ENCODE results near the gene PRR36.

PRR36 gene

GRCh38 chr19:7858109-7858770 lies 15.9 kb downstream of the PRR36 start:
- DNase-seq: no peak

- no peak for DNase-seq
Observed at GRCh38 chr19:7857727-7858108, 16.5 kb downstream of the PRR36 start.

GRCh38 chr19:7856679-7857663 lies 17.2 kb downstream of the PRR36 start:
- no peak for DNase-seq

GRCh38 chr19:7856109-7856591 lies 18.0 kb downstream of the PRR36 start:
- DNase-seq: no peak

- DNase-seq: no peak
Observed at GRCh38 chr19:7855426-7856108, 18.6 kb downstream of the PRR36 start.

GRCh38 chr19:7853770-7854128 lies 20.4 kb downstream of the PRR36 start:
- DNase-seq: no peak

GRCh38 chr19:7852851-7853769 lies 21.1 kb downstream of the PRR36 start:
- DNase-seq: peak; percentile 88

GRCh38 chr19:7851623-7852500 lies 22.3 kb downstream of the PRR36 start:
- DNase-seq: peak; percentile 45

- DNase-seq: no peak
Observed at GRCh38 chr19:7850945-7851622, 23.1 kb downstream of the PRR36 start.

GRCh38 chr19:7850000-7850813 lies 24.0 kb downstream of the PRR36 start:
- peak; percentile 47 for DNase-seq

GRCh38 chr19:7849631-7849999 lies 24.6 kb downstream of the PRR36 start:
- DNase-seq: no peak

- DNase-seq: no peak
Observed at GRCh38 chr19:7848779-7849457, 25.3 kb downstream of the PRR36 start.

GRCh38 chr19:7847664-7848063 lies 26.5 kb downstream of the PRR36 start:
- no peak for DNase-seq

- no peak for DNase-seq
Observed at GRCh38 chr19:7846155-7846646, 28.0 kb downstream of the PRR36 start.

- no peak for DNase-seq
Observed at GRCh38 chr19:7845390-7846154, 28.6 kb downstream of the PRR36 start.

GRCh38 chr19:7844951-7845350 lies 29.2 kb downstream of the PRR36 start:
- DNase-seq: no peak

GRCh38 chr19:7844405-7844804 lies 29.8 kb downstream of the PRR36 start:
- DNase-seq: no peak

GRCh38 chr19:7843521-7843920 lies 30.7 kb downstream of the PRR36 start:
- DNase-seq: no peak

Data from activated effector memory CD4-positive, alpha-beta T cell treated with anti-CD3 and anti-CD28 coated beads, Interleukin-2, amount 50 U/mL, for 16 hours (primary cell).